Liver (tissue), 9 donors: ENCODE data around the gene KDM7A. TPM values are rescaled to one million over a fixed set of nuclear protein-coding genes. Genes with fewer than 3 reads are reported as not detected.

ENCODE experiments used
- DNase-seq: peaks from one replicate; pipeline ENCODE4 v3.0.0-alpha.2; 2017; ENCODE audit warnings: low spot score
- H3K27ac ChIP-seq, 2 donors: one replicate each; pipeline ENCODE4 v1.7.0; 2013; ENCODE audit warnings: inconsistent platforms in 2 of 2, low read length in 2 of 2, control low read depth in 1 of 2, low read depth in 1 of 2, mild to moderate bottlenecking in 1 of 2
- H3K27me3 ChIP-seq, 4 donors: one replicate each; pipeline versions ENCODE4 v1.6.1 to v1.7.0; 2013; ENCODE audit warnings: low read length in 3 of 4, inconsistent platforms in 1 of 4, mild to moderate bottlenecking in 1 of 4, moderate library complexity in 1 of 4; ENCODE audit not compliant: control insufficient read depth in 4 of 4, insufficient read depth in 4 of 4
- H3K36me3 ChIP-seq, 4 donors: one replicate each; pipeline versions ENCODE4 v1.6.1 to v1.7.0; 2013; ENCODE audit warnings: low read length in 3 of 4, mild to moderate bottlenecking in 3 of 4, low read depth in 1 of 4, moderate library complexity in 1 of 4; ENCODE audit not compliant: control insufficient read depth in 4 of 4, insufficient read depth in 3 of 4
- H3K4me1 ChIP-seq, 4 donors: one replicate each; pipeline versions ENCODE4 v1.6.1 to v1.7.0; 2013; ENCODE audit warnings: low read length in 3 of 4, mild to moderate bottlenecking in 3 of 4, moderate library complexity in 1 of 4; ENCODE audit not compliant: control insufficient read depth in 4 of 4, insufficient read depth in 4 of 4
- H3K4me3 ChIP-seq, 3 donors: one replicate each; pipeline versions ENCODE4 v1.6.1 to v1.7.0; 2013; ENCODE audit warnings: low read length in 3 of 3, control low read depth in 1 of 3, low read depth in 1 of 3, mild to moderate bottlenecking in 1 of 3
- H3K9ac ChIP-seq, 2 donors: one replicate each; pipeline ENCODE4 v1.7.0; 2013; ENCODE audit warnings: low read length in 2 of 2, mild to moderate bottlenecking in 2 of 2, moderate library complexity in 2 of 2, control low read depth in 1 of 2, low read depth in 1 of 2
- H3K9me3 ChIP-seq, 4 donors: one replicate each; pipeline versions ENCODE4 v1.6.1 to v1.7.0; 2013; ENCODE audit warnings: low read length in 3 of 4; ENCODE audit not compliant: control insufficient read depth in 4 of 4
- EGR1 ChIP-seq, 2 donors: IDR thresholded peaks; 2 replicates each; pipeline ENCODE4 v1.6.1; 2016 to 2018; ENCODE audit warnings: antibody characterized with exemption in 2 of 2, low read depth in 2 of 2
- FOXA1 ChIP-seq: IDR thresholded peaks from 2 replicates; pipeline ENCODE4 v1.6.1; 2016; ENCODE audit warnings: antibody characterized with exemption
- FOXA2 ChIP-seq: IDR thresholded peaks from 2 replicates; pipeline ENCODE4 v1.6.1; 2016; ENCODE audit warnings: antibody characterized with exemption
- GABPA ChIP-seq, 2 donors: IDR thresholded peaks in 1 of 2; conservative IDR thresholded peaks in 1 of 2; 2 replicates each; pipeline ENCODE4 v1.6.1; 2016; ENCODE audit warnings: antibody characterized with exemption in 2 of 2, mild to moderate bottlenecking in 1 of 2, moderate library complexity in 1 of 2
- HNF4A ChIP-seq, 2 donors: conservative IDR thresholded peaks; 2 replicates each; pipeline ENCODE4 v1.6.1; 2016; ENCODE audit warnings: antibody characterized with exemption in 2 of 2, mild to moderate bottlenecking in 2 of 2
- HNF4G ChIP-seq: IDR thresholded peaks from 2 replicates; pipeline ENCODE4 v1.6.1; 2016; ENCODE audit warnings: antibody characterized with exemption
- JUND ChIP-seq, 2 donors: IDR thresholded peaks; 2 replicates each; pipeline ENCODE4 v1.6.1; 2016; ENCODE audit warnings: antibody characterized with exemption in 2 of 2
- RXRA ChIP-seq, 2 donors: IDR thresholded peaks; 2 replicates each; pipeline ENCODE4 v1.6.1; 2017 to 2018; ENCODE audit warnings: antibody characterized with exemption in 2 of 2, mild to moderate bottlenecking in 1 of 2
- TAF1 ChIP-seq: conservative IDR thresholded peaks from 2 replicates; pipeline ENCODE4 v1.6.1; 2016; ENCODE audit warnings: antibody characterized with exemption, mild to moderate bottlenecking
- ZBTB33 ChIP-seq: IDR thresholded peaks from 2 replicates; pipeline ENCODE4 v1.6.1; 2016; ENCODE audit warnings: antibody characterized with exemption
- WGBS: extraction: QIAGEN DNeasy Blood & Tissue Kit; methylation state at CpG from one replicate; pipeline ENCODE4 v1.1.7; 2013; 5-methylcytosine and 5-hydroxymethylcytosine counted together
- polyA plus RNA-seq, 2 donors: library from polyadenylated mRNA; stranded (reverse) in 1 of 2; unstranded in 1 of 2; fragments of 200-250 nt in 1 of 2; fragments of >200 nt in 1 of 2; fragmentation: Nextera tagmentation in 1 of 2; extraction: Ambion mirVana in 1 of 2; gene quantifications; one replicate each; pipeline versions ENCODE4 v1.2.1 to v1.2.3, GENCODE V29; 2013 to 2015
- total RNA-seq, 2 donors: library from RNA; depleted of rRNA; stranded (reverse); fragments of >200 nt; gene quantifications; one replicate each; pipeline ENCODE4 v1.2.3, GENCODE V29; 2014
- TF ChIP-seq, protein P1 (sequence below): IDR thresholded peaks from 2 replicates; pipeline ENCODE4 v1.6.1; 2016; ENCODE audit warnings: antibody characterized with exemption, mild to moderate bottlenecking
- donor health status: healthy.
- donor health status: healthy.
- donor health status: healthy.
- donor health status: healthy.
- donor health status: healthy.

KDM7A gene
- total and polyA plus RNA-seq, 4 donors: 1.9 to 27.5 (median 9.9) TPM

DNA sequence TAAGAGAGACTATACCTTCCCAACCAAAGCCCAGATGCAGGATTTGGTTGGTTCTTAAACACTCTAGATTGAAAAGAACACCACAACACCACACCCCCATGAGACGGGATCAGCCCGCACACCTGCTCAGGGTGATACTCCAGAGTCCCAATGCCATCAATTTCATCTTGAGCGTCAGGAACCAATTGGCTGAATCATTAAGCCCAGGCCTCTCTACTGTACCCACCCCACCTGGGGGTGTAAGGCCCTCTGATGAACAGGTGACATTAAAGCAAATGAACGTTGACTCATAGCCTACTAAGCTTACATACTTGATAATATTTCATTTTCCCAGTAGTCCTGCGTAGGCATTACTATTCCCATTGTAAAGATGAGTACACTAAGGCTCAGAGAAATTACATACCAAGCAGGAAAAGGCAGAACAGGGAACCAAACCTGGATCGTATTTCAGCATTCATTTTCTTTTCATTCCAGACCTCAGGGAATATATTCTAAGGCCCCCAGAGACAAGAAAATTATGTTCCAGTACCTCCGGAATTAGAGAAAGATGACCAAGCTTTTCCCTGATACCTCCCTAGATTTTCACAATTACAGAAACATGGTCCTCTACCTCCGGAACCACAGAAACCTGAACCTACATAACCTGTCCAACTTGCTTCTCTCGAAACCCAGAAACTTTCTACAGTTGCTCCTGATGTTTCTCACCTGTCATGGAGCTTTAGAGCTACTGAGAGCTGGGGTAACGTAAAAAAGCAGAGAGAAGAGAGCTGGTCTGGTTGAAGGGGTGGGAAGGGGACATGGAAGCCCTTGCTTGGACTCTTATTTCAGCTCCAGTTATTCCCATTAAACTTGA, 43.1 kb upstream of the KDM7A start:
- H3K36me3 ChIP-seq: no peaks in the 10 kb centered on the region
- H3K27me3 ChIP-seq: no peaks in the 10 kb centered on the region
- no peaks in the 10 kb centered on the region for H3K4me1 ChIP-seq
- H3K9ac ChIP-seq: no peak overlapping the region
- TF ChIP-seq JUND (IDR thresholded peaks at IDR 0.05) (no peak), TAF1 (no peak), ZBTB33 (no peak), FOXA1 (no peak), HNF4A (conservative IDR thresholded peaks at IDR 0.05) (no peak), FOXA2 (no peak)
- TF ChIP-seq, protein P1, sequence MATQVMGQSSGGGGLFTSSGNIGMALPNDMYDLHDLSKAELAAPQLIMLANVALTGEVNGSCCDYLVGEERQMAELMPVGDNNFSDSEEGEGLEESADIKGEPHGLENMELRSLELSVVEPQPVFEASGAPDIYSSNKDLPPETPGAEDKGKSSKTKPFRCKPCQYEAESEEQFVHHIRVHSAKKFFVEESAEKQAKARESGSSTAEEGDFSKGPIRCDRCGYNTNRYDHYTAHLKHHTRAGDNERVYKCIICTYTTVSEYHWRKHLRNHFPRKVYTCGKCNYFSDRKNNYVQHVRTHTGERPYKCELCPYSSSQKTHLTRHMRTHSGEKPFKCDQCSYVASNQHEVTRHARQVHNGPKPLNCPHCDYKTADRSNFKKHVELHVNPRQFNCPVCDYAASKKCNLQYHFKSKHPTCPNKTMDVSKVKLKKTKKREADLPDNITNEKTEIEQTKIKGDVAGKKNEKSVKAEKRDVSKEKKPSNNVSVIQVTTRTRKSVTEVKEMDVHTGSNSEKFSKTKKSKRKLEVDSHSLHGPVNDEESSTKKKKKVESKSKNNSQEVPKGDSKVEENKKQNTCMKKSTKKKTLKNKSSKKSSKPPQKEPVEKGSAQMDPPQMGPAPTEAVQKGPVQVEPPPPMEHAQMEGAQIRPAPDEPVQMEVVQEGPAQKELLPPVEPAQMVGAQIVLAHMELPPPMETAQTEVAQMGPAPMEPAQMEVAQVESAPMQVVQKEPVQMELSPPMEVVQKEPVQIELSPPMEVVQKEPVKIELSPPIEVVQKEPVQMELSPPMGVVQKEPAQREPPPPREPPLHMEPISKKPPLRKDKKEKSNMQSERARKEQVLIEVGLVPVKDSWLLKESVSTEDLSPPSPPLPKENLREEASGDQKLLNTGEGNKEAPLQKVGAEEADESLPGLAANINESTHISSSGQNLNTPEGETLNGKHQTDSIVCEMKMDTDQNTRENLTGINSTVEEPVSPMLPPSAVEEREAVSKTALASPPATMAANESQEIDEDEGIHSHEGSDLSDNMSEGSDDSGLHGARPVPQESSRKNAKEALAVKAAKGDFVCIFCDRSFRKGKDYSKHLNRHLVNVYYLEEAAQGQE: no peak
- peaks cover 0 to 3% (median under 1%) of the 10 kb centered on the region in 4 donors for H3K9me3 ChIP-seq
- H3K27ac ChIP-seq: no peak overlapping the region
- 91% methylated on average over 10 of the region's 10 CpGs for WGBS
- H3K4me3 ChIP-seq: no peak overlapping the region
- no peak for DNase-seq

- TF ChIP-seq GABPA (IDR thresholded peaks at IDR 0.05 in 1 of 2, conservative IDR thresholded peaks at IDR 0.05 in 1 of 2) (no peak), RXRA (IDR thresholded peaks at IDR 0.05) (no peak), FOXA1 (no peak), EGR1 (IDR thresholded peaks at IDR 0.05; ENCODE audit: low read depth in 2 of 2) (no peak), HNF4G (no peak)
- TF ChIP-seq, protein P1: no peak
- WGBS: 96% methylated on average over 4 of the region's 4 CpGs
Measured at GRCh38 chr7:140218656-140219055, 41.9 kb upstream of the KDM7A start.

More at GRCh38 chr7:140218656-140219055, 41.9 kb upstream of the KDM7A start:
- Histone ChIP-seq H3K36me3 (no peaks in the 10 kb centered on the region), H3K27ac (no peak overlapping the region), H3K4me1 (no peaks in the 10 kb centered on the region), H3K4me3 (no peak overlapping the region), H3K9ac (no peak overlapping the region), H3K27me3 (no peaks in the 10 kb centered on the region), H3K9me3 (peaks cover 0 to 3% (median under 1%) of the 10 kb centered on the region in 4 donors)
- DNase-seq: no peak
